Measurements from ENCODE around the gene EFNA1. TPM values are rescaled to one million over a fixed set of nuclear protein-coding genes. Genes with fewer than 3 reads are reported as not detected.

Gene EFNA1, protein sequence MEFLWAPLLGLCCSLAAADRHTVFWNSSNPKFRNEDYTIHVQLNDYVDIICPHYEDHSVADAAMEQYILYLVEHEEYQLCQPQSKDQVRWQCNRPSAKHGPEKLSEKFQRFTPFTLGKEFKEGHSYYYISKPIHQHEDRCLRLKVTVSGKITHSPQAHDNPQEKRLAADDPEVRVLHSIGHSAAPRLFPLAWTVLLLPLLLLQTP
- total RNA-seq = 53.3 and 57.0 TPM in 2 replicates

DNA sequence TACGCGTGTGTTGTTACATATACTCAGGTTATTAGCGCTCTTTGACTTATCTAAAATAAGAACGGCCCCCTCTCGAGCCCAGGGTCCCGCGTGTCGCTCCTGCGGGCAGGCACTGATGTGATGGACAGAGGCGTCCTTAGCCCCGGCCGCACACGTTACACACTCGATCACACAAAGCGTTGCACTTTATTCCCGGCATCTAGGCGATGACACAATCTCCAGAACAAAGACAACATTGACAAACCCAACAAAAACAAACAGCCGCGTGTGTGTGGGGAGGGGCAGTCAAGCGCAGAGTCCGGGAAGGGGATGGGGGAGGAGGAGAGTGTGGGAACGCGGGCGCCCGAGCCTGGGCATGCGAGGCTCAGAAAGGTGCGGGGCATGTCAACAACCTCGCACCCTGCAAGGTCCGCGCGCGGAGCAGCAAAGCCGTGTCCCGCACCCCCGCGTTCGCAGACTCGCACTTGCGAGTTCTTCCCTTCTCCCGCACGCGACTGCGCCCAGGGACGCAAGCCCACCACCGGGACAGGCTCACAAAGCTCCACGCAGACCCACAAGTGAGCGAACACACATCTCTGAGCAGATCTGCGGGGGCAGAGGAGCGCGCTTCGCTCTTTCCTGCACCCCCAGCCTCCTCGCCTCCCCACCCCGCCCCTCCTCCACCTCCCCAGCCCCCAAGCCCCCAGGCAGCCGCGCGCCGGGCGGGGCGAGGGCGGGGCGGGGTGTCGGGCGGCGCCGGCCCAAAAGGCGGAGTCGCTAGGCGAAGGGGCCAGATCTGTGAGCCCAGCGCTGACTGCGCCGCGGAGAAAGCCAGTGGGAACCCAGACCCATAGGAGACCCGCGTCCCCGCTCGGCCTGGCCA lies at the start of gene EFNA1:
Gene EFNA1 (plus strand): TSS at position 772 of the 862 bp plus-strand sequence. CDS start 102 bp downstream, outside the sequence.
- peak; percentile 78 for DNase-seq (ENCODE audit: low read depth, low spot score)

- DNase-seq (ENCODE audit: low read depth, low spot score) = no peak
Observed at GRCh38 chr1:155078469-155079209, 49.0 kb upstream of the EFNA1 start, which contains the start of gene EFNA3. TSS of gene EFNA3 (plus strand) at chr1:155078837. CDS start at chr1:155078942, 105 bp downstream.

DNA sequence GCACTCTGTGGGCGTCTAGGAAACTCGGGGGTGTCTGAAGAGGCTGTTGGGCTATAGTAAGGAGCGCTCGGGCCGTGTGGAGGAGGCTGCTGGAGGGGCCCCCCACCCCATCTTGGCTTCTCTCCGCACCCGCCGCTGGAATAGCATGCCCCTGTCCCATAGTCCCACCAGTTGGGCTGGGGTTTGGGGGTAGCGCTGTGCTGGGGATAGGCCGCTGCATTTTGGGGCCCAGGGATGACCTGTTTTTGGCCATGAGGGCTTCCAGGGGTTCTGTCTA lies 48.5 kb upstream of the EFNA1 start:
- no peak for DNase-seq (ENCODE audit: low read depth, low spot score)

GRCh38 chr1:155079487-155080311 lies 48.0 kb upstream of the EFNA1 start:
- no peak for DNase-seq (ENCODE audit: low read depth, low spot score)

- no peak for DNase-seq (ENCODE audit: low read depth, low spot score)
Observed at GRCh38 chr1:155080312-155081228, 47.1 kb upstream of the EFNA1 start.

- DNase-seq (ENCODE audit: low read depth, low spot score) = no peak
Observed at GRCh38 chr1:155081472-155082300, 46.0 kb upstream of the EFNA1 start.

GRCh38 chr1:155082301-155083051 lies 45.2 kb upstream of the EFNA1 start:
- DNase-seq (ENCODE audit: low read depth, low spot score) = no peak

- DNase-seq (ENCODE audit: low read depth, low spot score) = no peak
Observed at GRCh38 chr1:155083052-155083541, 44.6 kb upstream of the EFNA1 start.

DNA sequence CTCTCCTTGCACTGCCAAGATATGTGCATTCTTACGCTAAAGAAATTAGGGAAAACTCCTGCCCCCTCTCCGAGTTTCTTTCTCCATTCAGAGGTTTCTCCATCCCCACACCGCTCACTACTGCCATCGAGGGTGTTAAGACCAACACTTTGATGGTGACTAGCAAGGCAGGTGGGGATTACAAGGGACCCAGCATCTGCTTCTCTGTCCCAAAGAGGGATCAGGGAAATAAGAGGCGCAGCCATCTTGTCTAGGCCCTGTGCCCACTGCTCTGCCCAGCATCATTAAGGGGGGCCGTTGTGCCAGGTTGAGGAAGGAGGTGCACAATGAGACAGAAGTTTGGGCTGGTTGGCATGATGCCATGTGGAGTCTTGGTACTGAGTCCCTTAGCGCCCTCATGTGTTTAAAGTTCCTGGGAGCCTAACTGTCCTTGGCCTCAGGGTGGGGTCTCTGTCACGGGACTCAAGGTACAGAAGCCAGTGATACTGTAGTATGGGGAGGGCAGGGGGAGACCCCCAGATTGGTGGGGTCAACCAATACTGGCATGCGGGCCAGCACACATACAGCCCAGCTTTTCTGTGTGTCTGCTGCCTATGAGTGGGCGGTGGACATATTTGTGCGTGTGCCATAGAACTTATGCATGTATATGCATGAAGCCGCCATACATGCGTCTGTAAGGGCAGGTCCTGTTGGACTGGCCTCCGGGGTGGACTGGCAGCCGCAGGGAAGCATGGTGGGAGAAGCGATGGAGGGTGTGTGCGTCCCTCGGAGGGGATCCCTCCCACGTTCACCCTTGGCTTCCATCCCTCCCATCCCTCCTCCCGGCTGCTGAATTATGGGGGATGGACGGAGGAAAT lies 43.6 kb upstream of the EFNA1 start:
- DNase-seq (ENCODE audit: low read depth, low spot score) = no peak

DNA sequence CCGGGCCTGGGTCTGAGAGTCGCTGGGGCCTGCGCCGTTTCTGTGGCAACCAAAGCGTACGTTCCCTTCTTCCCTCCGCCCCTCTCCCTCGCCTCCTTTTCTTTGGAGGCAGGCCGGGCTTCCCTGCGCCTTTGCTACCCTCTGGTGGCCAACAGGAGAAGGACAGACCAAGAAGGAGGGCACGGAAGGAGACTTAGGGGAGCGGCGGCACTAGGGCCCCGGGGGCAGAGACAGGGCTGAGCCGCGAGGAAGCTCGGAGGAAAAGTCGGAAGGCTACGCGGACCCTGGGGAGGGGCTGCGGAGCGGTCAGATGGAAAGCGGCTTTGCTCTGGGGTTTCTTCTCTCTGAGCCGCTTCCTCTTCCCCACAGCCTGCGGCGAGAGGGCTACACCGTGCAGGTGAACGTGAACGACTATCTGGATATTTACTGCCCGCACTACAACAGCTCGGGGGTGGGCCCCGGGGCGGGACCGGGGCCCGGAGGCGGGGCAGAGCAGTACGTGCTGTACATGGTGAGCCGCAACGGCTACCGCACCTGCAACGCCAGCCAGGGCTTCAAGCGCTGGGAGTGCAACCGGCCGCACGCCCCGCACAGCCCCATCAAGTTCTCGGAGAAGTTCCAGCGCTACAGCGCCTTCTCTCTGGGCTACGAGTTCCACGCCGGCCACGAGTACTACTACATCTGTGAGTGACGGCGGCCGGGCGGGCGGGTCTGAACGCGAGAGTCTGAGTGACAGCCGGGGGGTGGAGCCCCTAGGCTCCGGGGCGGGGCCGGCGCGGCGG lies 42.8 kb upstream of the EFNA1 start:
- peak; percentile 80 for DNase-seq (ENCODE audit: low read depth, low spot score)

DNA sequence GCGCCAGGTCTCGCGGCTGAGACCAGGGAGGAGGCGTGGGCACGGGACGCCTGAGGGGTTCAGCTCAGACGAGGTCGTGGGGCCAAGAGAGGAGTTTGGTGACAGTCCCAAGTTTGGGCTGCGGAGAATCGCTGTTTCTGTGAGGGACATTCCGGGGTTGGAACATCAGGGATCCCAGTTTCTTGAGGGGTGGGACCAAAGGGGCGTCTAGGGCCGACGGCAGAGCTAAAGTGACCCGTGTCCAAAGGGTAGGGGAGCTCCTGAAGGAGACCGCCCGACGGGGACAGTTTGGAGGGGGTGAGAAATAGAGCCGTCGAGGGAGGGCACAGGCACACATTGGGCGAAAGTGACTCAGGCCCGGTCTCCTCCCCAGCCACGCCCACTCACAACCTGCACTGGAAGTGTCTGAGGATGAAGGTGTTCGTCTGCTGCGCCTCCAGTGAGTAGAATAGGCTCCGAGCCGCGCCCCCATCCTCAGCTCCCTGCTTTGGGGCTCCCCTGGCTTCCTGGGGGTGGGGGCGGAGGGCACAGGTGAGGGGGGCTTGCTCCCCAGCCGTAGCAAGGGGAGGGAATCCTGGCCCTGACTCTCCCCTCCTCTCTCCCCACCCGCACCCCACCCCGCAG lies 42.1 kb upstream of the EFNA1 start:
- DNase-seq (ENCODE audit: low read depth, low spot score) = no peak

DNA sequence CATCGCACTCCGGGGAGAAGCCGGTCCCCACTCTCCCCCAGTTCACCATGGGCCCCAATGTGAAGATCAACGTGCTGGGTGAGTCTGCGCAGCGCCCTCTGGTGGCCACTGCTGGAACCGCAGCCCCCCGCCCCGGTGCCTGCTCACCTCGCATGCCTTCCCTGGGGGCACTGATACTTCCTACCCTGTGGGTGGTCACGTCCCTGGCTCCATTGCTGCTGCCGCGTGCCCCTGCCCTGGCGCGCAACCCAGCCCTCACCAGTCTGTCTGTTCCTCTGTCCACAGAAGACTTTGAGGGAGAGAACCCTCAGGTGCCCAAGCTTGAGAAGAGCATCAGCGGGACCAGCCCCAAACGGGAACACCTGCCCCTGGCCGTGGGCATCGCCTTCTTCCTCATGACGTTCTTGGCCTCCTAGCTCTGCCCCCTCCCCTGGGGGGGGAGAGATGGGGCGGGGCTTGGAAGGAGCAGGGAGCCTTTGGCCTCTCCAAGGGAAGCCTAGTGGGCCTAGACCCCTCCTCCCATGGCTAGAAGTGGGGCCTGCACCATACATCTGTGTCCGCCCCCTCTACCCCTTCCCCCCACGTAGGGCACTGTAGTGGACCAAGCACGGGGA lies 41.4 kb upstream of the EFNA1 start:
- no peak for DNase-seq (ENCODE audit: low read depth, low spot score)

DNA sequence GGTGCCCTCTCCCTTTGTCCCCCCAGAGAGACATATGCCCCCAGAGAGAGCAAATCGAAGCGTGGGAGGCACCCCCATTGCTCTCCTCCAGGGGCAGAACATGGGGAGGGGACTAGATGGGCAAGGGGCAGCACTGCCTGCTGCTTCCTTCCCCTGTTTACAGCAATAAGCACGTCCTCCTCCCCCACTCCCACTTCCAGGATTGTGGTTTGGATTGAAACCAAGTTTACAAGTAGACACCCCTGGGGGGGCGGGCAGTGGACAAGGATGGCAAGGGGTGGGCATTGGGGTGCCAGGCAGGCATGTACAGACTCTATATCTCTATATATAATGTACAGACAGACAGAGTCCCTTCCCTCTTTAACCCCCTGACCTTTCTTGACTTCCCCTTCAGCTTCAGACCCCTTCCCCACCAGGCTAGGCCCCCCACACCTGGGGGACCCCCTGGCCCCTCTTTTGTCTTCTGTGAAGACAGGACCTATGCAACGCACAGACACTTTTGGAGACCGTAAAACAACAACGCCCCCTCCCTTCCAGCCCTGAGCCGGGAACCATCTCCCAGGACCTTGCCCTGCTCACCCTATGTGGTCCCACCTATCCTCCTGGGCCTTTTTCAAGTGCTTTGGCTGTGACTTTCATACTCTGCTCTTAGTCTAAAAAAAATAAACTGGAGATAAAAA lies 40.7 kb upstream of the EFNA1 start:
- no peak for DNase-seq (ENCODE audit: low read depth, low spot score)

DNA sequence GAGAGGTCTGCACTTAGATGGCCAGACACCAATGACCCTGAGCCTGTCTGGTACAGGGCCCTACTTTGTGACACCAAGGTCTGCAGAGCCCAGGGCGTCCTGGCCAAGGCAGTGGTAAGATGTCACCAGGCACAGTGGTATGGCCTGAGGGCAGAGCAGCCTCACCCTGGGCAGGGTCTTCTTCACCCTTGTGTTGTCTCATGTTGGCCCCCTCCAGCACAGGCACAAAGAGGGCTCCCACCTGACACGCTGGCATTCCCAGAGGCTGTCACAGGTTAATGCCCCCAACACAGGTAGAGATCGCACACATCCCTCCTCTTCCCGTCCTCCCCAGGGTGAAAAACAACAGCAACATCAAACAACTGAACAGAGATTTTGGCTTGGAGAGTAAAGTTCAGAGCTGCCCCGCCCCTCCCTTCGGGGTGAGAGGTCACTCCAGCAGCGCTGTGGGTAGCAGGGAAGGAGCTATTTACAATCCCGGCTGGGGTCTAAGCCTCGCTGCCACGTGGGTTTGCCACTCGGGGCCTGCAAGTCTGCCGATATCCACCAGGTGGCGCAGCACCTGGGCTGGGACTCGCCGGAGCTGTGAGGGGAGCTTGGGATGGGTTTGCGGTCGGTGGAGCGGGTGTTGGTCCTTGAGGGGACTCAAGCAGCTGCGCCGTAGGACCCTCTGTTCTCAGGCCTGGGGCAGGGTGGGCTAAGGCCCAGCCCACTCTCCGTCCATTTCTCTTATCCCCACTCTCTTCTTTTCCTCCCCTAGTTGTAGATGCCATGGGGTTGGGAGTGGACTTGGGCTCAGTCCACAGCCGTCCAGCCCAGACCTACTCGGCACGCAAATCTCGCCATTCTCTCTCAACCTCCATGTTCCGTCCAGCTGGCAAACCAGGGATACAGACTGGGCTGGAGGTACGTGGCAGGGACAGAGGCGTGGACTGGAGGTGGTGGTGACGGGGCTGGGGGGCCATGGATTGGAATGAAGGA lies 36.3 kb upstream of the EFNA1 start:
- no peak for DNase-seq (ENCODE audit: low read depth, low spot score)
